Heart right ventricle (tissue), 16 donors: ENCODE measurements around the gene ATP2A3. TPM values are rescaled to one million over a fixed set of nuclear protein-coding genes. Genes with fewer than 3 reads are reported as not detected.

Experiments used
- ATAC-seq, 8 donors: fragments of 200-7000 bp; cut with Tn5 transposase; one replicate each; pipeline ENCODE4 v1.9.1; 2020; ENCODE audit warnings: mild to moderate bottlenecking in 8 of 8, moderate library complexity in 8 of 8, moderate number of reproducible peaks in 1 of 8
- DNase-seq, 2 donors: peaks; one replicate each; pipeline ENCODE4 v3.0.0-alpha.2; 2020
- H3K27ac ChIP-seq, 10 donors: fragments of 200-600 bp; sonication (generic) in 2 of 10; one replicate each; pipeline versions ENCODE4 v1.5.0 to v1.8.0; 2020 to 2022; ENCODE audit warnings: mild to moderate bottlenecking in 3 of 10
- H3K27me3 ChIP-seq, 7 donors: fragments of 200-600 bp; one replicate each; pipeline ENCODE4 v1.8.0; 2021 to 2022; ENCODE audit warnings: mild to moderate bottlenecking in 2 of 7
- H3K36me3 ChIP-seq, 9 donors: fragments of 200-600 bp; sonication (generic) in 1 of 9; one replicate each; pipeline versions ENCODE4 v1.5.0 to v1.8.0; 2020 to 2022; ENCODE audit warnings: mild to moderate bottlenecking in 2 of 9
- H3K4me1 ChIP-seq, 9 donors: fragments of 200-600 bp; sonication (generic) in 1 of 9; one replicate each; pipeline versions ENCODE4 v1.5.0 to v1.8.0; 2020 to 2022; ENCODE audit warnings: mild to moderate bottlenecking in 4 of 9
- H3K4me3 ChIP-seq, 10 donors: fragments of 200-600 bp; sonication (generic) in 2 of 10; one replicate each; pipeline versions ENCODE4 v1.5.0 to v1.8.0; 2020 to 2022; ENCODE audit warnings: mild to moderate bottlenecking in 7 of 10, moderate library complexity in 2 of 10
- H3K9me3 ChIP-seq, 11 donors: fragments of 200-600 bp in 10 of 11; sonication (generic) in 2 of 11; one replicate each; pipeline versions ENCODE4 v1.5.0 to v1.8.0; 2013 to 2022; ENCODE audit warnings: mild to moderate bottlenecking in 2 of 11, control low read depth in 1 of 11, moderate library complexity in 1 of 11
- CTCF ChIP-seq, 9 donors: fragments of 200-600 bp; sonication (generic) in 2 of 9; IDR thresholded peaks; one replicate each; pipeline versions ENCODE4 v1.5.0 to v1.8.0; 2021 to 2022; ENCODE audit warnings: antibody characterized with exemption in 9 of 9, mild to moderate bottlenecking in 5 of 9, moderate library complexity in 1 of 9
- WGBS, 2 donors: extraction: QIAGEN DNeasy Blood & Tissue Kit; methylation state at CpG; one replicate each; pipeline ENCODE4 v1.1.7; 2013; ENCODE audit warnings: inconsistent platforms in 1 of 2; 5-methylcytosine and 5-hydroxymethylcytosine counted together
- intact Hi-C, 10 donors: fragments of 100-400 bp; cut with DNase I; formaldehyde crosslinking; loops; one replicate each; pipeline versions ENCODE4 v1.11.1 to v1.14.2; 2022
- polyA plus RNA-seq, 2 donors: library from polyadenylated mRNA; stranded (reverse); fragments of 200-250 nt; gene quantifications; one replicate each; pipeline ENCODE4 v1.2.3, GENCODE V29; 2013
- total RNA-seq, 10 donors: library from RNA; stranded (reverse); fragmentation: NEBNext Ultra II Directional in 3 of 10; extraction: Animal tissue kit (Norgen Biotek cat#: 25700) in 3 of 10; gene quantifications; one replicate each; pipeline versions ENCODE4 v1.2.1 to v1.2.4, GENCODE V29; 2021 to 2023
- donor health status: Arrhythmogenic right ventricular cardiomyopathy.
- donor health status: ischemic (EF 13 %, LVEDD 7.1; RV severe dilation, severe dysfunction).
- donor health status: healthy with polysubstance abuse.
- donor health status: DM: no; HTN: yes; CAD: no.
- donor health status: DM: no; HTN: no; CAD: no.
- donor health status: ischemic (EF 25% LVEDD 6.9; RV normal size, moderate dysfunction).
- donor health status: ischemic (EF 25% LVEDD 5.7; RV mildly dilated, moderate dysfunction).
- donor health status: healthy.
- donor health status: DM: yes; HTN: yes; CAD: no.
- donor health status: Ischemic cardiomyopathy.
- donor health status: ischemic (EF 35%, LVEDD 5.7; RV mildly dilated, moderate dysfunction).
- donor health status: nonischemic (EF 11% LVEDD 7.7; RV severe dilation, severe dysfunction).
- donor health status: DM: yes; HTN: yes; CAD: no.
- donor health status: PGD.
- donor health status: ischemic (EF 29% LVEDD 5.4; RV normal size, mild dysfunction).
- donor health status: nonischemic (EF 23%, LVEDD 6.1; RV moderate dilation, normal function).

Gene ATP2A3
- total and polyA plus RNA-seq, 12 donors = 4.3 to 11.0 (median 7.3) TPM

- DNase-seq (peak; percentile 52 to 63), ATAC-seq (peak; percentile 46 to 81 (median 70))
- Histone ChIP-seq H3K4me3 (no peak overlapping the region), H3K27ac (peak overlapping the region in 7 of 10 donors; percentile 16 to 70 (median 58)), H3K4me1 (peaks cover 3 to 61% (median 34%) of the 10 kb centered on the region in 9 donors), H3K36me3 (no peaks in the 10 kb centered on the region), H3K27me3 (peaks cover 0 to 4% (median 0%) of the 10 kb centered on the region in 7 donors), H3K9me3 (peaks cover 0 to 9% (median 0%) of the 10 kb centered on the region in 11 donors)
- intact Hi-C loops = no loop called here
- WGBS, 2 donors = 59 to 65% methylated on average over 18 of the region's 18 CpGs
- no peak for TF ChIP-seq CTCF (IDR thresholded peaks at IDR 0.05)
Observed at GRCh38 chr17:3983606-3984484, 19.6 kb upstream of the ATP2A3 start.

GRCh38 chr17:3982541-3983017 is 18.3 kb upstream of the ATP2A3 start:
- DNase-seq (no peak), ATAC-seq (no peak)
- peaks cover 3 to 56% (median 31%) of the 10 kb centered on the region in 9 donors for H3K4me1 ChIP-seq
- H3K4me3 ChIP-seq = no peak overlapping the region
- no peak overlapping the region for H3K27ac ChIP-seq
- no peak for TF ChIP-seq CTCF (IDR thresholded peaks at IDR 0.05)
- H3K27me3 ChIP-seq = peaks cover 0 to 4% (median 0%) of the 10 kb centered on the region in 7 donors
- H3K36me3 ChIP-seq = no peaks in the 10 kb centered on the region
- 91 to 96% methylated on average over 8 of the region's 8 CpGs for WGBS, 2 donors
- peaks cover 0 to 12% (median 0%) of the 10 kb centered on the region in 11 donors for H3K9me3 ChIP-seq
- intact Hi-C loops = no loop called here

- Histone ChIP-seq H3K27ac (no peak overlapping the region), H3K9me3 (peaks cover 0 to 12% (median 0%) of the 10 kb centered on the region in 11 donors), H3K36me3 (no peaks in the 10 kb centered on the region), H3K27me3 (peaks cover 0 to 4% (median 0%) of the 10 kb centered on the region in 7 donors), H3K4me3 (no peak overlapping the region), H3K4me1 (peaks cover 3 to 61% (median 35%) of the 10 kb centered on the region in 9 donors)
- no peak for TF ChIP-seq CTCF (IDR thresholded peaks at IDR 0.05)
- intact Hi-C loops = no loop called here
- no peak for DNase-seq
- ATAC-seq = no peak
- 91 to 97% methylated on average over 21 of the region's 21 CpGs for WGBS, 2 donors
Observed at GRCh38 chr17:3982113-3982512, 17.9 kb upstream of the ATP2A3 start.

- H3K27ac ChIP-seq = no peak overlapping the region
- H3K9me3 ChIP-seq = peaks cover 0 to 12% (median 0%) of the 10 kb centered on the region in 11 donors
- no peak overlapping the region for H3K4me3 ChIP-seq
- H3K4me1 ChIP-seq = peaks cover 4 to 62% (median 38%) of the 10 kb centered on the region in 9 donors
- DNase-seq = no peak
- intact Hi-C loops = no loop called here
- WGBS, 2 donors = 90% methylated on average over 23 of the region's 23 CpGs
- no peaks in the 10 kb centered on the region for H3K36me3 ChIP-seq
- ATAC-seq = no peak
- H3K27me3 ChIP-seq = peaks cover 0 to 4% (median 0%) of the 10 kb centered on the region in 7 donors
- TF ChIP-seq CTCF (IDR thresholded peaks at IDR 0.05) = no peak
Observed at GRCh38 chr17:3981455-3981854, 17.2 kb upstream of the ATP2A3 start.
